Adrenal gland (tissue), 12 donors: ENCODE measurements around the gene RYR3. TPM values are rescaled to one million over a fixed set of nuclear protein-coding genes. Genes with fewer than 3 reads are reported as not detected.

ENCODE experiments used
- DNase-seq, 7 donors: peaks; one replicate each; pipeline ENCODE4 v3.0.0-alpha.2; 2019 to 2020
- H3K27ac ChIP-seq, 5 donors: fragments of 200-600 bp; sonication (generic) in 4 of 5; 1 replicate in 3 of 5; 2 replicates in 2 of 5; pipeline versions ENCODE4 v1.5.1 to v1.8.0; 2016 to 2020; ENCODE audit warnings: mild to moderate bottlenecking in 1 of 5
- H3K27me3 ChIP-seq: fragments of 200-600 bp; 2 replicates; pipeline ENCODE4 v1.8.0; 2021
- H3K36me3 ChIP-seq, 2 donors: fragments of 200-600 bp; replicated peaks in 1 of 2; 1 replicate in 1 of 2; 2 replicates in 1 of 2; pipeline versions ENCODE4 v1.5.1 to v1.8.0; 2018 to 2022
- H3K4me1 ChIP-seq, 2 donors: fragments of 200-600 bp; replicated peaks in 1 of 2; 1 replicate in 1 of 2; 2 replicates in 1 of 2; pipeline versions ENCODE4 v1.5.1 to v1.8.0; 2018 to 2021
- H3K4me3 ChIP-seq, 4 donors: fragments of 200-600 bp; sonication (generic) in 3 of 4; one replicate each; pipeline ENCODE4 v1.5.1; 2016 to 2018
- H3K9me3 ChIP-seq, 3 donors: fragments of 200-600 bp; sonication (generic) in 1 of 3; replicated peaks in 1 of 3; 1 replicate in 2 of 3; 2 replicates in 1 of 3; pipeline versions ENCODE4 v1.5.1 to v1.8.0; 2016 to 2021
- POLR2A ChIP-seq, 2 donors: fragments of 450-650 bp; IDR thresholded peaks; one replicate each; pipeline ENCODE4 v1.6.1; 2017; ENCODE audit warnings: antibody characterized with exemption in 2 of 2, mild to moderate bottlenecking in 2 of 2, moderate library complexity in 1 of 2
- WGBS, 4 donors: extraction: QIAGEN DNeasy Blood & Tissue Kit in 2 of 4; methylation state at CpG; one replicate each; pipeline versions ENCODE4 v1.1.5 to v1.1.7; 2013 to 2017; 5-methylcytosine and 5-hydroxymethylcytosine counted together
- intact Hi-C, 2 donors: fragments of 100-400 bp; cut with DNase I; formaldehyde crosslinking; loops; one replicate each; pipeline versions ENCODE4 v1.14.1 to v1.15.0; 2022 to 2023
- polyA plus RNA-seq, 3 donors: library from polyadenylated mRNA; stranded (reverse); fragments of 200-250 nt in 2 of 3; fragments of 350-450 nt in 1 of 3; fragmentation: Illumina TruSeq in 1 of 3; extraction: RNeasy Lipid Tissue Mini Kit (QIAGEN cat#74804) in 1 of 3; gene quantifications; one replicate each; pipeline ENCODE4 v1.2.3, GENCODE V29; 2013 to 2014
- total RNA-seq, 9 donors: library from RNA; depleted of rRNA in 4 of 9; stranded (reverse); fragments of >200 nt in 4 of 9; fragments of 120-200 nt in 1 of 9; fragmentation: NEBNext Ultra II Directional in 1 of 9; extraction: Animal tissue kit (Norgen Biotek cat#: 25700) in 1 of 9; gene quantifications; one replicate each; pipeline versions ENCODE4 v1.1.0 to v1.2.4, GENCODE V29; 2013 to 2023
- TF ChIP-seq, protein P1 (sequence below), 6 experiments: fragments of 450-650 bp in 4 of 6; fragments of 200-600 bp in 2 of 6; sonication (generic) in 1 of 6; IDR thresholded peaks; 1 replicate in 5 of 6; 2 replicates in 1 of 6; pipeline versions ENCODE4 v1.5.1 to v1.8.0; 2016 to 2021; ENCODE audit warnings: antibody characterized with exemption in 6 of 6, mild to moderate bottlenecking in 2 of 6, moderate library complexity in 1 of 6
- donor health status: healthy with polysubstance abuse.
- donor health status: Bipolar disorder and iron deficiency.
- donor health status: DM: yes; HTN: yes; CAD: no.
- donor health status: DM: no; HTN: no; CAD: no.
- donor health status: DM: no; HTN: no; CAD: no.
- donor health status: DM: yes; HTN: yes; CAD: no.

RYR3 gene
- total and polyA plus RNA-seq, 12 donors = 0.32 to 60.7 (median 3.4) TPM

DNA sequence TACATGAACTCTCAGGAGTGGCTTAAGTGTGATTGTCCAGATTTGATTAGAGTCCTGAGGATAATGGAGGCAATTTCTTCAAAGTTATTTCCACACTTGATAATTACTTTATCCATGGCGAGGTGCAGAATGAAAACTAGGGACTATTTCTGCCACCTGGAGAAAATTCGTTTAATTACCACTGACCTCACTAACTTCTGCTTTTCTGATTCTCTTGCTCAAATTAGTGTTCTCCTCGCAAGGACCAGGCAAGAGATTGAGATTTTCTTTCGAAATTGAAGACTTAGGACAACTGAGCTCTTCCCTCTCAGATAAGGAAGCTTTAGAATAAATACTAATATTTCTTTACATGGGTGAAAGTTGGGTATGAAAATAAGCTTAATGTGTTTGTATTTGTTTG is 135.2 kb downstream of the RYR3 start:
- H3K27me3 ChIP-seq = no peaks in the 10 kb centered on the region
- no peak for DNase-seq
- H3K27ac ChIP-seq = no peak overlapping the region
- H3K4me1 ChIP-seq = no peaks in the 10 kb centered on the region
- WGBS, 4 donors = 57 to 74% (median 61%) methylated on average over 4 of the region's 4 CpGs
- H3K9me3 ChIP-seq = no peaks in the 10 kb centered on the region
- intact Hi-C loops = no loop called here
- no peak overlapping the region for H3K4me3 ChIP-seq
- TF ChIP-seq POLR2A (IDR thresholded peaks at IDR 0.05) = no peak
- TF ChIP-seq, protein P1, sequence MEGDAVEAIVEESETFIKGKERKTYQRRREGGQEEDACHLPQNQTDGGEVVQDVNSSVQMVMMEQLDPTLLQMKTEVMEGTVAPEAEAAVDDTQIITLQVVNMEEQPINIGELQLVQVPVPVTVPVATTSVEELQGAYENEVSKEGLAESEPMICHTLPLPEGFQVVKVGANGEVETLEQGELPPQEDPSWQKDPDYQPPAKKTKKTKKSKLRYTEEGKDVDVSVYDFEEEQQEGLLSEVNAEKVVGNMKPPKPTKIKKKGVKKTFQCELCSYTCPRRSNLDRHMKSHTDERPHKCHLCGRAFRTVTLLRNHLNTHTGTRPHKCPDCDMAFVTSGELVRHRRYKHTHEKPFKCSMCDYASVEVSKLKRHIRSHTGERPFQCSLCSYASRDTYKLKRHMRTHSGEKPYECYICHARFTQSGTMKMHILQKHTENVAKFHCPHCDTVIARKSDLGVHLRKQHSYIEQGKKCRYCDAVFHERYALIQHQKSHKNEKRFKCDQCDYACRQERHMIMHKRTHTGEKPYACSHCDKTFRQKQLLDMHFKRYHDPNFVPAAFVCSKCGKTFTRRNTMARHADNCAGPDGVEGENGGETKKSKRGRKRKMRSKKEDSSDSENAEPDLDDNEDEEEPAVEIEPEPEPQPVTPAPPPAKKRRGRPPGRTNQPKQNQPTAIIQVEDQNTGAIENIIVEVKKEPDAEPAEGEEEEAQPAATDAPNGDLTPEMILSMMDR (IDR thresholded peaks at IDR 0.05) = no peak
- H3K36me3 ChIP-seq = no peaks in the 10 kb centered on the region

DNA sequence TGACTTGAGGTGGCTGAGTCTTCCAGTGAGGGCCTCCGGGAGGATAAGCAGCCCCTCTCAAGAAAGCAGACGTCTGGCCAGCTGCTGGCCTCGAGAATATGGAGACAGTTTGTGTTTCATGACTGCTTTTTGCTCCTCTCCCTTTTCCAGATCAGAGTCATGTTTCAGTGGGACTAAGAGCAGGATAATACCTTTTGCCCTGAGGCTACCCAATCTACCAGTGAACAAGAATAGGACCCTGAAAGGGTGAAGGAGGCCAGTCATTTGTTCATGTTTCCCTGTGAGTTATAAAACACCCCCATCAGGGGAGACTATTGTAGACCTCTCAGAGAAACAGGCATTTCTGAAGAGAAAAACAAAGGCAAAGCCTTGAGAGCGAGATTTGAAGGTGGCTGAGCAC is 137.4 kb downstream of the RYR3 start:
- H3K9me3 ChIP-seq = no peaks in the 10 kb centered on the region
- H3K27me3 ChIP-seq = no peaks in the 10 kb centered on the region
- DNase-seq = no peak
- H3K36me3 ChIP-seq = no peaks in the 10 kb centered on the region
- no peak overlapping the region for H3K27ac ChIP-seq
- no peaks in the 10 kb centered on the region for H3K4me1 ChIP-seq
- no peak overlapping the region for H3K4me3 ChIP-seq
- intact Hi-C loops = no loop called here
- 52 to 70% (median 63%) methylated on average over 4 of the region's 4 CpGs for WGBS, 4 donors
- TF ChIP-seq POLR2A (IDR thresholded peaks at IDR 0.05) = no peak
- TF ChIP-seq, protein P1 (IDR thresholded peaks at IDR 0.05) = no peak

DNA sequence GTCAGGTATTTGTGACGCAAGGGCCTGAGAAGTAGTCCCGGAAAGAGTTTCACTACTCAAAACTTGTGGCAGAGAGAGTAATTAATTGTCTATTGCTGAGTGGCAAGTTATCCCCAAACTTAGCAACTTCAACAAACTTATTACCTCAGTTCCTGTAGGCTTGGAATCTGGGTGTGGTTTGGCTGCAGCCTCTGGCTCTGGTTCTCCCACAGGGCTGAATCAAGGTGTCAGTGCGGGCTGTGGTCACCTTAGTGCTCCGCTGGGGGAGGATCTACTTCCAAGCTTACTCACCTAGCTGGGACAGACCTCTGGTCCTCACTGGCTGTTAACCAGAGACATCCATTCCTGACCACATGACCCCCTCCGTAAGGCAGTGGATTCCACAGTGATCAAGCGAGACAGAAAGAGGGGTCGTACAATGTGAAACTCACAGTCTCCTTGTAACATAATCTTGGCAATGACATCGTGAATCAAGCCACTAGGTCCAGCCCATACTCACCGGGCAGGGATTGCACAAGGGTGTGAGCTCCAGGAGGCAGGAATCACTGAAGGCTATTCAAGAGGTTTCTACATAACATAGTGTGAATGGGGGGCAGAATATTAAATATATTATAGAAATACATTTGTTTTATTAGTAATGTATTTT is 138.3 kb downstream of the RYR3 start:
- H3K27me3 ChIP-seq = no peaks in the 10 kb centered on the region
- H3K27ac ChIP-seq = no peak overlapping the region
- TF ChIP-seq, protein P1 (IDR thresholded peaks at IDR 0.05) = no peak
- no peak for TF ChIP-seq POLR2A (IDR thresholded peaks at IDR 0.05)
- WGBS, 4 donors = 61 to 72% (median 67%) methylated on average over 8 to 9 of the region's 9 CpGs
- H3K4me1 ChIP-seq = no peaks in the 10 kb centered on the region
- no peaks in the 10 kb centered on the region for H3K9me3 ChIP-seq
- no peaks in the 10 kb centered on the region for H3K36me3 ChIP-seq
- no peak for DNase-seq
- intact Hi-C loops = no loop called here
- H3K4me3 ChIP-seq = no peak overlapping the region

DNA sequence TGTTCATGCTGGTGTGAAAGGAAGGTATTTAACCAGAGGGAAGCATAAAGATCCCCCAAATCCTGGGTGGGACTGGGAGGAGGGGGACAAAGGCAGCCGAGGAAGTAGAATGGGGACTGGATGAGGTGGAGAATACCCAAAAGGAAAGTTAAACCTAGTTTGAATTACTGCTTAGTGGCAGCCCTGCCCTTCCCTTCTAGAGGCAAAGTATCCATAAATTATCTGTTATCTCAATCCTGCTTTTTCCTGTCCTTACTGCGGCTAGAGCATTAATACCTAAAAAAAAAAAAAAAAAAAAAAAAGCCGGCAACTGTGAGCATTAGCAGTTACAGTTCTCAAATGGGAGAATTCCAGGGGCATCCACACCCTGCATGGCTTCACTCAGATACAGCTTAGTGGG is 139.0 kb downstream of the RYR3 start:
- Histone ChIP-seq H3K27me3 (no peaks in the 10 kb centered on the region), H3K27ac (no peak overlapping the region), H3K36me3 (no peaks in the 10 kb centered on the region), H3K4me1 (no peaks in the 10 kb centered on the region), H3K9me3 (no peaks in the 10 kb centered on the region), H3K4me3 (no peak overlapping the region)
- 2 to 7% (median 6%) methylated on average over 3 of the region's 3 CpGs for WGBS, 4 donors
- TF ChIP-seq POLR2A (IDR thresholded peaks at IDR 0.05) = no peak
- TF ChIP-seq, protein P1 (IDR thresholded peaks at IDR 0.05) = no peak
- DNase-seq = no peak
- intact Hi-C loops = no loop called here
